ENCODE measurements around the gene SELL.
"Not testable (repeated sequence)": the region's sequence is repeated elsewhere in the genome, so short reads cannot be mapped to it uniquely, and the experiment has no call there.

Gene SELL

GRCh38 chr1:169701261-169702005 lies 10.0 kb downstream of the SELL start:
- no peak for DNase-seq

GRCh38 chr1:169699707-169700106 lies 11.7 kb downstream of the SELL start:
- DNase-seq: no peak

- DNase-seq: no peak
Observed at GRCh38 chr1:169698976-169699375, 12.4 kb downstream of the SELL start.

- DNase-seq: no peak
Observed at GRCh38 chr1:169697755-169698154, 13.7 kb downstream of the SELL start.

- no peak for DNase-seq
Observed at GRCh38 chr1:169696273-169697100, 14.9 kb downstream of the SELL start.

- DNase-seq: peak; percentile 28
Observed at GRCh38 chr1:169694304-169695075, 16.9 kb downstream of the SELL start.

GRCh38 chr1:169692756-169693460 lies 18.5 kb downstream of the SELL start:
- DNase-seq: no peak

- DNase-seq: no peak
Observed at GRCh38 chr1:169690489-169690888, 20.9 kb downstream of the SELL start.

GRCh38 chr1:169689395-169689794 lies 22.0 kb downstream of the SELL start:
- no peak for DNase-seq

GRCh38 chr1:169688377-169688776 lies 23.0 kb downstream of the SELL start:
- DNase-seq: not testable (repeated sequence)

- no peak for DNase-seq
Observed at GRCh38 chr1:169683661-169684060, 27.8 kb downstream of the SELL start.

GRCh38 chr1:169683168-169683567 lies 28.3 kb downstream of the SELL start:
- not testable (repeated sequence) for DNase-seq

GRCh38 chr1:169682071-169682470 lies 29.3 kb downstream of the SELL start:
- no peak for DNase-seq

GRCh38 chr1:169681140-169681539 lies 30.3 kb downstream of the SELL start:
- no peak for DNase-seq

- no peak for DNase-seq
Observed at GRCh38 chr1:169680377-169681019, 30.9 kb downstream of the SELL start.

GRCh38 chr1:169679692-169680091 lies 31.7 kb downstream of the SELL start:
- DNase-seq: no peak

GRCh38 chr1:169676001-169676400 lies 35.4 kb downstream of the SELL start:
- DNase-seq: peak; percentile 5

- peak; percentile 40 for DNase-seq
Observed at GRCh38 chr1:169670836-169671235, 40.6 kb downstream of the SELL start.

- DNase-seq: not testable (repeated sequence)
Observed at GRCh38 chr1:169670244-169670643, 41.2 kb downstream of the SELL start.

GRCh38 chr1:169667699-169668596 lies 43.5 kb downstream of the SELL start:
- not testable (repeated sequence) for DNase-seq

- DNase-seq: not testable (repeated sequence)
Observed at GRCh38 chr1:169667227-169667639, 44.2 kb downstream of the SELL start.
